WTC11 (cell line): Measurements from ENCODE around the gene HBG1. TPM values are rescaled to one million over a fixed set of nuclear protein-coding genes. Genes with fewer than 3 reads are reported as not detected.

ENCODE experiments used
- ATAC-seq: fragments of 200-7000 bp; cut with Tn5 transposase; 2 replicates; pipeline ENCODE4 v1.10.0; 2021; ENCODE audit warnings: mild to moderate bottlenecking, moderate library complexity
- CTCF ChIA-PET: fragments of 300-600 bp; sonication (Branson Sonifier 250); formaldehyde crosslinking; loops from one replicate; lab custom pipeline; 2021; ENCODE audit warnings: antibody characterized with exemption; lab: Charles Lee
- POLR2A ChIA-PET: fragments of 350-600 bp; sonication (Branson Sonifier 250); formaldehyde crosslinking; loops from one replicate; lab custom pipeline; 2021; ENCODE audit warnings: antibody characterized with exemption; lab: Charles Lee
- DNase-seq: peaks from one replicate; pipeline ENCODE4 v3.0.0; 2021; ENCODE audit warnings: low spot score
- H3K27ac Mint-ChIP-seq: 2 replicates; pipeline ENCODE4 v1.8.0; 2021; ENCODE audit warnings: mixed read lengths
- H3K27me3 Mint-ChIP-seq: 2 replicates; pipeline ENCODE4 v1.8.0; 2021; ENCODE audit warnings: low read depth, mild to moderate bottlenecking, moderate library complexity, mixed read lengths
- H3K36me3 Mint-ChIP-seq: 2 replicates; pipeline ENCODE4 v1.8.0; 2021; ENCODE audit warnings: mixed read lengths
- H3K4me1 Mint-ChIP-seq: 2 replicates; pipeline ENCODE4 v1.8.0; 2022; ENCODE audit warnings: mixed read lengths
- H3K4me3 Mint-ChIP-seq: 2 replicates; pipeline ENCODE4 v1.8.0; 2021; ENCODE audit warnings: mild to moderate bottlenecking, moderate library complexity, mixed read lengths
- H3K9me3 Mint-ChIP-seq: 2 replicates; pipeline ENCODE4 v1.8.0; 2021; ENCODE audit warnings: mixed read lengths
- ATF3 ChIP-seq: sonication (generic); formaldehyde crosslinking; conservative IDR thresholded peaks from 2 replicates; pipeline ENCODE4 v1.8.1; 2022; ENCODE audit warnings: mild to moderate bottlenecking, missing genetic modification reagents
- CREB1 ChIP-seq: sonication (generic); formaldehyde crosslinking; IDR thresholded peaks from 2 replicates; pipeline ENCODE4 v1.8.0; 2023; ENCODE audit warnings: mild to moderate bottlenecking, missing genetic modification reagents
- CTCF ChIP-seq: fragments of 200-600 bp; IDR thresholded peaks from 2 replicates; pipeline ENCODE4 v1.8.0; 2022; ENCODE audit warnings: antibody characterized with exemption
- ELF4 ChIP-seq: sonication (generic); formaldehyde crosslinking; IDR thresholded peaks from 2 replicates; pipeline ENCODE4 v1.8.1; 2022; ENCODE audit warnings: low read depth, mild to moderate bottlenecking, moderate library complexity, missing genetic modification reagents
- FOXP4 ChIP-seq: sonication (generic); formaldehyde crosslinking; IDR thresholded peaks from 2 replicates; pipeline ENCODE4 v1.8.0; 2022; ENCODE audit warnings: mild to moderate bottlenecking, missing genetic modification reagents
- GRHL2 ChIP-seq: fragments of 250-450 bp; sonication (Bioruptor Pico); IDR thresholded peaks from 2 replicates; pipeline ENCODE4 v1.8.0; 2022; ENCODE audit warnings: mild to moderate bottlenecking, moderate library complexity; ENCODE audit not compliant: insufficient replicate concordance, severe bottlenecking
- JUN ChIP-seq: sonication (generic); formaldehyde crosslinking; IDR thresholded peaks from 2 replicates; pipeline ENCODE4 v1.8.0; 2023; ENCODE audit warnings: mild to moderate bottlenecking, missing genetic modification reagents
- NFE2L1 ChIP-seq: sonication (generic); formaldehyde crosslinking; IDR thresholded peaks from 2 replicates; pipeline ENCODE4 v1.8.1; 2023; ENCODE audit warnings: missing genetic modification reagents
- NFYB ChIP-seq: sonication (generic); formaldehyde crosslinking; conservative IDR thresholded peaks from 2 replicates; pipeline ENCODE4 v1.8.0; 2022; ENCODE audit warnings: low read depth, missing genetic modification reagents
- NR2C2 ChIP-seq: sonication (generic); formaldehyde crosslinking; IDR thresholded peaks from 2 replicates; pipeline ENCODE4 v1.8.0; 2022; ENCODE audit warnings: mild to moderate bottlenecking, missing genetic modification reagents
- NR3C1 ChIP-seq: sonication (generic); formaldehyde crosslinking; conservative IDR thresholded peaks from 2 replicates; pipeline ENCODE4 v1.8.1; 2023; ENCODE audit warnings: low read depth, mild to moderate bottlenecking, missing genetic modification reagents
- OVOL2 ChIP-seq: fragments of 250-450 bp; sonication (Bioruptor Pico); IDR thresholded peaks from 2 replicates; pipeline ENCODE4 v1.9.0; 2021; ENCODE audit warnings: mild to moderate bottlenecking, borderline replicate concordance
- PRDM15 ChIP-seq: sonication (generic); formaldehyde crosslinking; IDR thresholded peaks from 2 replicates; pipeline ENCODE4 v1.8.0; 2022; ENCODE audit warnings: missing genetic modification reagents
- SMAD4 ChIP-seq: sonication (generic); formaldehyde crosslinking; IDR thresholded peaks from 2 replicates; pipeline ENCODE4 v1.8.0; 2022; ENCODE audit warnings: mild to moderate bottlenecking, missing genetic modification reagents
- STAT6 ChIP-seq: sonication (generic); formaldehyde crosslinking; conservative IDR thresholded peaks from 2 replicates; pipeline ENCODE4 v1.8.1; 2023; ENCODE audit warnings: mild to moderate bottlenecking, low read depth, missing genetic modification reagents, moderate library complexity
- TCF7 ChIP-seq: sonication (generic); formaldehyde crosslinking; IDR thresholded peaks from 2 replicates; pipeline ENCODE4 v1.8.0; 2022; ENCODE audit warnings: mild to moderate bottlenecking, low read depth, missing genetic modification reagents, moderate library complexity
- ZNF219 ChIP-seq: sonication (generic); formaldehyde crosslinking; IDR thresholded peaks from 2 replicates; pipeline ENCODE4 v1.8.0; 2023; ENCODE audit warnings: missing genetic modification reagents, mild to moderate bottlenecking, borderline replicate concordance
- ZNF263 ChIP-seq: sonication (generic); formaldehyde crosslinking; IDR thresholded peaks from 2 replicates; pipeline ENCODE4 v1.8.1; 2022; ENCODE audit warnings: low read depth, mild to moderate bottlenecking, moderate library complexity, missing genetic modification reagents
- ZNF281 ChIP-seq: sonication (generic); formaldehyde crosslinking; IDR thresholded peaks from 2 replicates; pipeline ENCODE4 v1.8.0; 2023; ENCODE audit warnings: mild to moderate bottlenecking, missing genetic modification reagents
- total RNA-seq: library from RNA; stranded (reverse); gene quantifications from 3 replicates; pipeline ENCODE4 v1.2.3, GENCODE V29; 2021

Gene HBG1
- total RNA-seq, 1 experiment from 2014 or later = 3.4 TPM

GRCh38 chr11:5246772-5247471, 2.7 kb downstream of the HBG1 start (continued):
- TF ChIP-seq STAT6 (CRISPR knock-in tag) (no peak), ELF4 (no peak), CTCF (no peak), ZNF281 (CRISPR knock-in tag) (no peak), JUN (CRISPR knock-in tag) (no peak), ZNF263 (CRISPR knock-in tag) (no peak), PRDM15 (CRISPR knock-in tag) (no peak), CREB1 (CRISPR knock-in tag) (no peak)

GRCh38 chr11:5245155-5245554, 4.5 kb downstream of the HBG1 start:
- no peak for ATAC-seq
- Mint-ChIP-seq H3K27me3 (no peaks in the 10 kb centered on the region), H3K36me3 (no peaks in the 10 kb centered on the region), H3K4me1 (no peaks in the 10 kb centered on the region), H3K9me3 (no peaks in the 10 kb centered on the region), H3K4me3 (no peak overlapping the region), H3K27ac (no peak overlapping the region)
- ChIA-PET POLR2A (no interaction called here), CTCF (no interaction called here)
- no peak for DNase-seq
- no peak for TF ChIP-seq ZNF219 (CRISPR knock-in tag)
- TF ChIP-seq GRHL2 (CRISPR knock-in tag) = no peak
- no peak for TF ChIP-seq NFYB
- no peak for TF ChIP-seq NR2C2 (CRISPR knock-in tag)
- no peak for TF ChIP-seq FOXP4 (CRISPR knock-in tag)
- TF ChIP-seq NFE2L1 (CRISPR knock-in tag) = no peak
- TF ChIP-seq OVOL2 = no peak
- no peak for TF ChIP-seq SMAD4 (CRISPR knock-in tag)
- no peak for TF ChIP-seq ATF3
- TF ChIP-seq CTCF = no peak
- TF ChIP-seq NR3C1 (CRISPR knock-in tag) = no peak
- no peak for TF ChIP-seq TCF7 (CRISPR knock-in tag)
